ENCODE measurements around the gene TNFSF15. TPM values are rescaled to one million over a fixed set of nuclear protein-coding genes. Genes with fewer than 3 reads are reported as not detected.
"Not testable (repeated sequence)": the region's sequence is repeated elsewhere in the genome, so short reads cannot be mapped to it uniquely, and the experiment has no call there.

The TNFSF15 gene
- total and polyA plus RNA-seq, 2 donors (not counting 3 experiments of a cell fraction or from before 2014, with no cell fraction given), result 8.4 to 14.3 TPM

- H3K9ac ChIP-seq (replicated peaks; ENCODE audit: extremely low read depth, insufficient read depth, low read length), result no peak overlapping the region
- dilution Hi-C loops (cut with MboI; ENCODE audit: extremely low pct_ligation_motif_present, low sequenced_read_pairs) (no loop called here), intact Hi-C loops (cut with micrococcal nuclease) (no loop called here)
- CTCF ChIA-PET, result interaction anchor here (12.2 kb wide), 1 partner anchor 164 kb away, joined by 301 read pairs; no protein-coding TSS in a partner anchor
- FAIRE-seq (no peak), DNase-seq (ENCODE audit: low read depth, low spot score) (no peak)
- no peaks in the 10 kb centered on the region for H3K27me3 ChIP-seq (ENCODE audit: control insufficient read depth in 2 of 2, insufficient read depth in 2 of 2, low read length in 2 of 2)
- no peaks in the 10 kb centered on the region for H4K20me1 ChIP-seq (replicated peaks; ENCODE audit: control insufficient read depth, extremely low read depth, insufficient read depth, low read length)
- H3K79me2 ChIP-seq (ENCODE audit: control insufficient read depth, insufficient read depth, low read length), result no peaks in the 10 kb centered on the region
- no peak overlapping the region for H3K4me2 ChIP-seq (ENCODE audit: insufficient read depth, low read length)
- peaks cover 14% of the 10 kb centered on the region for H3K4me1 ChIP-seq (ENCODE audit: control insufficient read depth, extremely low read depth, insufficient read depth, low read length)
- POLR2A ChIA-PET, result no interaction called here
- H3K9me3 ChIP-seq (replicated peaks; ENCODE audit: control insufficient read depth, insufficient read depth, low read length), result no peaks in the 10 kb centered on the region
- H3K36me3 ChIP-seq (ENCODE audit: control insufficient read depth in 2 of 2, extremely low read depth in 1 of 2, insufficient read depth in 2 of 2, low read length in 2 of 2), result no peaks in the 10 kb centered on the region
- TF ChIP-seq JUN (IDR thresholded peaks at IDR 0.05; ENCODE audit: borderline replicate concordance, insufficient read depth, insufficient read length, low read depth) (no peak), POLR2A (IDR thresholded peaks at IDR 0.05; ENCODE audit: low read depth, low read length) (no peak), POLR2AphosphoS5 (IDR thresholded peaks at IDR 0.05; ENCODE audit: insufficient read depth, low read depth, low read length) (no peak), GATA2 (IDR thresholded peaks at IDR 0.05; ENCODE audit: insufficient read depth, insufficient read length, low read depth, low read length) (no peak), EZH2 (IDR thresholded peaks at IDR 0.05; ENCODE audit: borderline replicate concordance, low read depth, low read length, severe bottlenecking) (no peak), FOS (IDR thresholded peaks at IDR 0.05; ENCODE audit: borderline replicate concordance, insufficient read depth, low read length) (no peak), MAX (IDR thresholded peaks at IDR 0.05; ENCODE audit: insufficient read depth, insufficient read length) (no peak), MYC (IDR thresholded peaks at IDR 0.05; ENCODE audit: low read depth, low read length) (no peak), CTCF (IDR thresholded peaks at IDR 0.05; ENCODE audit: extremely low read depth in 1 of 2, insufficient read depth in 1 of 2, low read depth in 1 of 2, low read length in 2 of 2) (no peak)
- H3K27ac ChIP-seq (ENCODE audit: insufficient read depth, low read depth, low read length), result no peak overlapping the region
- BruUV-seq (replicated peaks), result no TSS peak
- no peak overlapping the region for H3K4me3 ChIP-seq (replicated peaks in 1 of 3; ENCODE audit: insufficient read depth in 1 of 3, low read depth in 1 of 3, low read length in 3 of 3)
- no peaks in the 10 kb centered on the region for H3K9me1 ChIP-seq (replicated peaks; ENCODE audit: control insufficient read depth, extremely low read depth, insufficient read depth, low read length)
- no peak overlapping the region for H2AFZ ChIP-seq (ENCODE audit: low read depth, low read length)
These were observed 62.9 kb downstream of the TNFSF15 start for GRCh38 chr9:114742947-114743346.

GRCh38 chr9:114741521-114741920, 64.3 kb downstream of the TNFSF15 start:
- intact Hi-C loops (cut with micrococcal nuclease), result not testable (repeated sequence)

More at GRCh38 chr9:114741521-114741920, 64.3 kb downstream of the TNFSF15 start:
- H2AFZ ChIP-seq (ENCODE audit: low read depth, low read length); FAIRE-seq; POLR2A ChIA-PET; H3K9ac ChIP-seq (replicated peaks; ENCODE audit: extremely low read depth, insufficient read depth, low read length); H3K4me2 ChIP-seq (ENCODE audit: insufficient read depth, low read length); H3K4me3 ChIP-seq (replicated peaks in 1 of 3; ENCODE audit: insufficient read depth in 1 of 3, low read depth in 1 of 3, low read length in 3 of 3); H3K36me3 ChIP-seq (ENCODE audit: control insufficient read depth in 2 of 2, extremely low read depth in 1 of 2, insufficient read depth in 2 of 2, low read length in 2 of 2); H3K27ac ChIP-seq (ENCODE audit: insufficient read depth, low read depth, low read length); H3K27me3 ChIP-seq (ENCODE audit: control insufficient read depth in 2 of 2, insufficient read depth in 2 of 2, low read length in 2 of 2); BruUV-seq (replicated peaks); DNase-seq (ENCODE audit: low read depth, low spot score); dilution Hi-C loops (cut with MboI; ENCODE audit: extremely low pct_ligation_motif_present, low sequenced_read_pairs); H3K9me3 ChIP-seq (replicated peaks; ENCODE audit: control insufficient read depth, insufficient read depth, low read length); H3K9me1 ChIP-seq (replicated peaks; ENCODE audit: control insufficient read depth, extremely low read depth, insufficient read depth, low read length); H4K20me1 ChIP-seq (replicated peaks; ENCODE audit: control insufficient read depth, extremely low read depth, insufficient read depth, low read length); H3K79me2 ChIP-seq (ENCODE audit: control insufficient read depth, insufficient read depth, low read length): not testable (repeated sequence)
- CTCF ChIA-PET, result interaction anchor here (1.7 to 12.2 kb wide), 2 partner anchors 10 to 166 kb away, joined by 4 to 301 read pairs; no protein-coding TSS in a partner anchor
- H3K4me1 ChIP-seq (ENCODE audit: control insufficient read depth, extremely low read depth, insufficient read depth, low read length), result peaks cover 14% of the 10 kb centered on the region
